Stimulated activated CD8-positive, alpha-beta memory T cell treated with anti-CD3 and anti-CD28 coated beads, Interleukin-12 subunit alpha, Interleukin-12 subunit beta, amount 100 ng/mL, for 1 hour (primary cell): ENCODE results near the gene MANSC4.
"Not testable (repeated sequence)": the region's sequence is repeated elsewhere in the genome, so short reads cannot be mapped to it uniquely, and the experiment has no call there.

Experiments
- DNase-seq: peaks from one replicate; pipeline ENCODE4 v3.0.0-alpha.2; 2020; ENCODE audit warnings: low read depth

Gene MANSC4

DNA sequence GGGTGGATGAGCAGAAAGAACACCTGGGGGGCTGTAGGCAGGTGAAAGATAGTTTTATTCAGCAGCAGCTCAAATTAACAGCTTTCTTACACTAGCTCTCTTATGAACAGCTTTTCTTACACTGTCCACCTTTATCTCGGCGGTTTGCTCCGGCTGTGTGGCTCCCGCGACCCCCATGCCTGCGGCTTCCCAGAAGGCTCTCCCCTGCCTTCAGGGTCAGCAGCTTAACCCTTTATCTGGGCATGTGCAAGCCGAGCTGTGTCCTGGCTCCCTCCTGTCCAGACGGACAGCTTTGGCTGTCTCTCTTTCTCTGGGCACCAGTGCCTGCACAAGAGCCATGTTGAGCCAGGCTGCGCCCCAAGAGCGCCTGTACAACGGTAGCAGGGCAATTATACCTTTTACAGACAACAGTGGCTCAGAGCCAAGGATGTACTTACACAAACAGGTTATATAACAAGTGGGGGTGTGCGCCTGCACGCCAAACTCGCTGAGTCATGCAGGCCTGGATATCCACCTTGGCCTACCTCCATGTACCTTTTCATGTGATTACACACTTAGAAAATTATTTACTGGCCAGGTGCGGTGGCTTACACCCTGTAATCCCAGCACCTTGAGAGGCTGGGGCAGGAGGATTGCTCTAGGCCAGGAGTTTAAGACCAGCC lies 28.5 kb downstream of the MANSC4 start:
- no peak for DNase-seq

GRCh38 chr12:27747111-27747820 lies 32.8 kb downstream of the MANSC4 start:
- no peak for DNase-seq

DNA sequence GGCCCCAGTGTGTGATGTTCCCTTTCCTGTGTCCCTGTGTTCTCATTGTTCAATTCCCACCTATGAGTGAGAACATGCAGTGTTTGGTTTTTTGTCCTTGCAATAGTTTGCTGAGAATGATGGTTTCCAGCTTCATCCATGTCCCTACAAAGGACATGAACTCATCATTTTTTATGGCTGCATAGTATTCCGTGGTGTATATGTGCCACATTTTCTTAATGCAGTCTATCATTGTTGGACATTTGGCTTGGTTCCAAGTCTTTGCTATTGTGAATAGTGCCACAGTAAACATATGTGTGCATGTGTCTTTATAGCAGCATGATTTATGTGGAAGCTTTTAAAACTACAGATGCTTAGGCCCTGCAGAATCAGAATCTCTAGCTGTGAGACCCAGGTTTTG lies 34.3 kb downstream of the MANSC4 start:
- DNase-seq: not testable (repeated sequence)

- no peak for DNase-seq
Observed at GRCh38 chr12:27743601-27744000, 36.4 kb downstream of the MANSC4 start.

DNA sequence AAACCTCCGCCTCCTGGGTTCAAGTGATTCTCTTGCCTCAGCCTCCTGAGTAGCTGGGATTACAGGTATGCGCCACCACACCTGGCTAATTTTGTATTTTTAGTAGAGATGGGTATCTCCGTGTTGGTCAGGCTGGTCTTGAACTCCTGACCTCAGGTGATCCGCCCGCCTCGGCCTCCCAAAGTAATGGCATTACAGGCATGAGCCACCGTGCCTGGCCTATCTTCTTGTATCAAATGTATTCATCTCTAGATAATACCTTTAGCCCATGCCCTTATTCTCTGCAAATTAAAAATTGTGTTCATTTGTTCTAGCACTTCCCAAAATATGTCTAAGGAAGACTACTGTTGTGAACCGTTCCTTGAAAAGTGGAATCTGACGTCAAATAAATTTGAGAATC lies 45.7 kb downstream of the MANSC4 start:
- not testable (repeated sequence) for DNase-seq

DNA sequence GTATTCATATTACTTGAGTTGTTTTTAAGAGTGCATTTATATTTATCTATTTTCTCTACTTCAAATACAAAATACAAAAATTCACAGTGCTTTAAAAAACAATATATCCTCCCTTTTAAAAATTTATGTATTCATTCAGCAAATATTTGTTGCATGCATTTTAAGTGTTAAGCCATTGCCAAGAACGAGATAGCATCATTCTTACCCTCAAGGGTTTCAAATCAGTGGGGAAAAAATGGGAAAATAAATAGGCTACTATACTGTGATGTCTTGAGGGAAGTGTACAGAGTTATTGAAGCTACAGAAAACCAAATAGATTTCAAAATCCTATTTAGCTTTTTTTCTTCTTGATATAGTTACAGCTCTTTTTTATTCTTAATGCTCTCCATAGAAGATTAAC lies 46.2 kb downstream of the MANSC4 start:
- DNase-seq: no peak

GRCh38 chr12:27733052-27733656 lies 46.9 kb downstream of the MANSC4 start:
- peak; percentile 7 for DNase-seq

- DNase-seq: no peak
Observed at GRCh38 chr12:27732281-27732680, 47.8 kb downstream of the MANSC4 start.

DNA sequence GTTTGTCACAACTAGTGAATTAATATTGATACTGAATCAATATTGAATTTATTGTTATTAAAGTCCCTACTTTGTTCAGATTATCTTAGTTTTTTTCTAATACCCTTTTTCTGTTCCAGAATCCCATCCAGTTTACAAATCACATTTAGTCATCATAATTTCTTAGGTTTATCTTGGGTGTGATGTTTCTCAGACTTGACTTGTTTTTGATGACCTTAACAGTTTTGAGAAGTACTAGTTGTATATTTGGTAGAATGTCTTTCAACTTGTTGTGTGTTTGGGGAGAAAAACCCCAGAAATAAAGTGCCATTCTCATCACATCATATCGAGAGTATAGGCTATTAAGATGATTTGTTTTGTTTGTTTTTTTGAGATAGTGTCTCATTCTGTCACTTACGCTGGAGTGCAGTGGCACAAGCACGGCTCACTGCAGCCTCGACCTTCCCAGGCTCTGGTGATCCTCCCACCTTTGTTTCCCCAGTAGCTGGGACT lies 49.9 kb downstream of the MANSC4 start:
- DNase-seq: no peak

DNA sequence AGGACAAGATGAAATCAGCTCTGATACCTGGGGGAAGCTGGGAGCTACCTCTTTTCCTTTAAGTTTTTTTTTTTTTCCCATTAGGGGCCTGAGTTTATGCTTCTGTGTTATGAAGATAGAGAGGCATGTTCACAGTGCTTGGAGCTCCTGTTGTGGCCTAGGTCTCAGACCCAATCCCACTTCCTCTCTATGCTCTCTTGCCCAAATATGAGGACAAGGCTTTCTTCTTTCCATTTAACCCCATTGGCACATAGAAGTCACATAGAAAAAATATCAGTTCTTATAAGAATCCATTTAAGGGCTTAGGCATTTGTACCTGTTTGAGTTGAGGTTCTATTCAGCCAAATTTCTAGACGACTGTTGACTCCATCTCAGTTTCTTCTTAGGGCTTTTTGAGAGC lies 56.8 kb downstream of the MANSC4 start:
- DNase-seq: no peak
